ENCODE results near the gene SH3PXD2A. TPM values are rescaled to one million over a fixed set of nuclear protein-coding genes. Genes with fewer than 3 reads are reported as not detected.

SH3PXD2A gene
- total and polyA plus RNA-seq, 2 donors (not counting 1 experiment from before 2014, with no cell fraction given), result 3.2 to 33.5 TPM

DNA sequence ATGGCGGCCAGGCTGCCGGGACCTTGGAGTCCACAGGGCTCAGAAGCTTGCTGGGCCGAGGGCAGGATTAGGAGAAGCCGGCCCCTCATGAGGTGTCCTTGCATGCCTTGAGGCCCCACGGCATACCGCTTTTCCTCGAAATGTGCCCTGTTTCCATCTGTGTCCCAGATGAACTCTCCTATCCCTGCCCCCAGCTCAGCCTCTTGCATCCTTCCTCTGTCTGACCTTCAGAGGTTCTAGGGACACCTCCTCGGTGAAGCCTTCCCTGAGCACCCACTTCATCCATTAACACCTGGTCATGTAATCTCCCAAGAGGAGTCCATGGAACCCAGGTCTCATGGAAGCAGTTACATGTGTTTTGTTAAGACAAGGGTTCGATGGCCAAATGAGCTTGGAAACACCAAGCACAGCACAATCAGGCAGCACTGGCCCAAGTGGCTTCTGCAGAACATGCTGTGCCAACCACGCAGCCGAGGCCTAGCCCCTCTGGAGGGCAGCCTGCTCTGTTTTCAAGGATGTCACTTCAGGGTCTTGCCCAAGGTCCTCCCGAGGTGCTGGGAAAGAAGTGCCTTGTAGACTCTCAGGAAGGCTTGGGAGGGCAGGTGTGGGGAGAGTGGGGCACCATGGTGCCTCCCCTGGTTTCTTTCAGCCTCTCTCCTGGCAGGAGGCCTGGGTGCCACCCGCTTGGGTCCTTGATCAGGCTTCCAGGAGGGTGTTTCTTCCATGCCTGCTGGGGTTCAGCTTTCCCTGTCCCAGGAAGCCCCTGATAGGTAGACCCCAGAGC lies 237.6 kb downstream of the SH3PXD2A start:
- no peak for ATAC-seq (ENCODE audit: low read depth)
- ChIA-PET CTCF (interaction anchor here (0.6 kb wide), 1 partner anchor 24 kb away, joined by 3 read pairs; no protein-coding TSS in a partner anchor), POLR2A (no interaction called here)
- H3K4me1 ChIP-seq (ENCODE audit: control insufficient read depth in 2 of 2, insufficient read depth in 2 of 2, low read length in 2 of 2), result no peaks in the 10 kb centered on the region
- H3K4me2 ChIP-seq (replicated peaks; ENCODE audit: low read depth, low read length, poor library complexity, severe bottlenecking), result no peak overlapping the region
- no peaks in the 10 kb centered on the region for H3K79me2 ChIP-seq (ENCODE audit: control insufficient read depth, insufficient read depth, low read length)
- intact Hi-C loops (cut with micrococcal nuclease), result no loop called here
- H3K27me3 ChIP-seq (replicated peaks in 1 of 4; ENCODE audit: control extremely low read depth in 1 of 4, control insufficient read depth in 3 of 4, insufficient read depth in 4 of 4, low read length in 3 of 4), result no peaks in the 10 kb centered on the region
- peaks cover 0 to 4% of the 10 kb centered on the region in 2 experiments for H3K36me3 ChIP-seq (replicated peaks in 1 of 2; ENCODE audit: control extremely low read depth in 1 of 2, control insufficient read depth in 1 of 2, extremely low read depth in 1 of 2, insufficient read depth in 2 of 2, low read length in 1 of 2)
- no peak overlapping the region for H2AFZ ChIP-seq (ENCODE audit: insufficient read depth, low read depth, low read length, poor library complexity, severe bottlenecking)
- no peak overlapping the region for H3K4me3 ChIP-seq (ENCODE audit: control extremely low read depth in 1 of 5, extremely low read depth in 1 of 5, insufficient read depth in 1 of 5, low read depth in 2 of 5, low read length in 4 of 5)
- 93% methylated on average over 12 of the region's 13 CpGs for WGBS (ENCODE audit: insufficient coverage)
- TF ChIP-seq CTCF (IDR thresholded peaks at IDR 0.05), result no peak
- no peaks in the 10 kb centered on the region for H4K20me1 ChIP-seq (ENCODE audit: control insufficient read depth, insufficient read depth, low read length, poor library complexity, severe bottlenecking)
- H3K27me3 Mint-ChIP-seq, result no peaks in the 10 kb centered on the region
- H3K9ac ChIP-seq (ENCODE audit: low read length), result no peak overlapping the region
- no peak for DNase-seq
- H3K4me3 Mint-ChIP-seq, result no peak overlapping the region
- no peaks in the 10 kb centered on the region for H3K9me3 Mint-ChIP-seq (ENCODE audit: insufficient read depth)
- H3K9me3 ChIP-seq (ENCODE audit: control extremely low read depth in 1 of 3, control insufficient read depth in 2 of 3, insufficient read depth in 1 of 3, low read length in 2 of 3), result no peaks in the 10 kb centered on the region
- H3K27ac ChIP-seq (ENCODE audit: low read length in 2 of 2), result no peak overlapping the region
- H3K4me1 Mint-ChIP-seq, result no peaks in the 10 kb centered on the region
- H3K27ac Mint-ChIP-seq, result no peak overlapping the region

GRCh38 chr10:103616705-103617601 lies 238.4 kb downstream of the SH3PXD2A start:
- no peaks in the 10 kb centered on the region for H3K4me1 Mint-ChIP-seq
- WGBS (ENCODE audit: insufficient coverage), result 94% methylated on average over 17 of the region's 20 CpGs
- ChIA-PET CTCF (interaction anchor here (0.6 kb wide), 1 partner anchor 23 kb away, joined by 3 read pairs; no protein-coding TSS in a partner anchor), POLR2A (no interaction called here)
- H3K27ac ChIP-seq (ENCODE audit: low read length in 2 of 2), result no peak overlapping the region
- intact Hi-C loops (cut with micrococcal nuclease), result no loop called here
- no peaks in the 10 kb centered on the region for H3K9me3 ChIP-seq (ENCODE audit: control extremely low read depth in 1 of 3, control insufficient read depth in 2 of 3, insufficient read depth in 1 of 3, low read length in 2 of 3)
- no peaks in the 10 kb centered on the region for H4K20me1 ChIP-seq (ENCODE audit: control insufficient read depth, insufficient read depth, low read length, poor library complexity, severe bottlenecking)
- H3K27me3 Mint-ChIP-seq, result no peaks in the 10 kb centered on the region
- H3K9ac ChIP-seq (ENCODE audit: low read length), result no peak overlapping the region
- peak overlapping the region; percentile 46 for H3K27ac Mint-ChIP-seq
- no peaks in the 10 kb centered on the region for H3K4me1 ChIP-seq (ENCODE audit: control insufficient read depth in 2 of 2, insufficient read depth in 2 of 2, low read length in 2 of 2)
- H3K79me2 ChIP-seq (ENCODE audit: control insufficient read depth, insufficient read depth, low read length), result no peaks in the 10 kb centered on the region
- no peak for TF ChIP-seq CTCF (IDR thresholded peaks at IDR 0.05)
- no peak for TF ChIP-seq EZH2 (IDR thresholded peaks at IDR 0.05; ENCODE audit: borderline replicate concordance, insufficient read depth, low read depth, low read length, poor library complexity, severe bottlenecking)
- H3K36me3 ChIP-seq (replicated peaks in 1 of 2; ENCODE audit: control extremely low read depth in 1 of 2, control insufficient read depth in 1 of 2, extremely low read depth in 1 of 2, insufficient read depth in 2 of 2, low read length in 1 of 2), result peaks cover 0 to 6% of the 10 kb centered on the region in 2 experiments
- no peaks in the 10 kb centered on the region for H3K27me3 ChIP-seq (replicated peaks in 1 of 4; ENCODE audit: control extremely low read depth in 1 of 4, control insufficient read depth in 3 of 4, insufficient read depth in 4 of 4, low read length in 3 of 4)
- no peaks in the 10 kb centered on the region for H3K9me3 Mint-ChIP-seq (ENCODE audit: insufficient read depth)
- ATAC-seq (ENCODE audit: low read depth) (no peak), DNase-seq (no peak)
- no peak overlapping the region for H3K4me3 Mint-ChIP-seq
- H3K4me3 ChIP-seq (ENCODE audit: control extremely low read depth in 1 of 5, extremely low read depth in 1 of 5, insufficient read depth in 1 of 5, low read depth in 2 of 5, low read length in 4 of 5), result no peak overlapping the region
- no peak overlapping the region for H3K4me2 ChIP-seq (replicated peaks; ENCODE audit: low read depth, low read length, poor library complexity, severe bottlenecking)
- H2AFZ ChIP-seq (ENCODE audit: insufficient read depth, low read depth, low read length, poor library complexity, severe bottlenecking), result no peak overlapping the region
